ENCODE results near the gene PLD2. TPM values are rescaled to one million over a fixed set of nuclear protein-coding genes. Genes with fewer than 3 reads are reported as not detected.
"Not testable (repeated sequence)": the region's sequence is repeated elsewhere in the genome, so short reads cannot be mapped to it uniquely, and the experiment has no call there.

Gene PLD2
- total RNA-seq, 4 donors from 2014 or later = 53.5 to 134 (median 57.6) TPM

DNA sequence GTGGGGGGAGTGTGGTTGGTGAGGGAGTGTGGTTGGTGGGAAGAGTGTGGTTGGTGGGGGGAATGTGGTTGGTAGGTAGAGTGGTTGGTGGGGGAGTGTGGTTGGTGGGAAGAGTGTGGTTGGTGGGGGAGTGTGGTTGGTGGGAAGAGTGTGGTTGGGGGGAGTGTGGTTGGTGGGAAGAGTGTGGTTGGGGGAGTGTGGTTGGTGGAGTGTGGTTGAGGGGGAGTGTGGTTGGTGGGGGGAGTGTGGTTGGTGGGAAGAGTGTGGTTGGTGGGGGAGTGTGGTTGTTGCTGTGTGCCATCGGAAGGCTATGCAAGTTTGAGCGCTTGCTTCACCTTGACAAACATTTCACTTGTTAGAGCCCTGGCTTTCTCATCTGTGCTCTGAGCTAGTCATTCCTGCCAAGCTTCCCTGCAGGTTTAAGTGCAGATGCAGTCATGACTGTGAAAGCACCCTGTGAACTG is 46.3 kb downstream of the PLD2 start:
- WGBS = 32% methylated on average over 2 of the region's 2 CpGs
- Histone ChIP-seq H3K27me3 (no peaks in the 10 kb centered on the region), H3K9me3 (no peaks in the 10 kb centered on the region), H3K4me1 (peaks cover 83% of the 10 kb centered on the region), H3K27ac (peak overlapping the region; percentile 85), H3K4me3 (no peak overlapping the region), H3K36me3 (no peaks in the 10 kb centered on the region)
- TF ChIP-seq POLR2A (IDR thresholded peaks at IDR 0.05) (no peak), EP300 (IDR thresholded peaks at IDR 0.05) (no peak), CTCF (IDR thresholded peaks at IDR 0.05) (no peak), POLR2AphosphoS5 (IDR thresholded peaks at IDR 0.05) (no peak)
- DNase-seq (ENCODE audit: low spot score in 2 of 2) = no peak

GRCh38 chr17:4854111-4854681 is 47.2 kb downstream of the PLD2 start:
- DNase-seq (ENCODE audit: low spot score in 2 of 2) = no peak
- no peaks in the 10 kb centered on the region for H3K9me3 ChIP-seq
- H3K4me1 ChIP-seq = peaks cover 85% of the 10 kb centered on the region
- TF ChIP-seq POLR2A (IDR thresholded peaks at IDR 0.05) (no peak), POLR2AphosphoS5 (IDR thresholded peaks at IDR 0.05) (peak in 2 of 3 donors; percentile 50 to 81)
- H3K36me3 ChIP-seq = no peaks in the 10 kb centered on the region
- H3K27ac ChIP-seq = peak overlapping the region; percentile 85
- H3K27me3 ChIP-seq = no peaks in the 10 kb centered on the region
- 64% methylated on average over 5 of the region's 5 CpGs for WGBS
- no peak overlapping the region for H3K4me3 ChIP-seq

DNA sequence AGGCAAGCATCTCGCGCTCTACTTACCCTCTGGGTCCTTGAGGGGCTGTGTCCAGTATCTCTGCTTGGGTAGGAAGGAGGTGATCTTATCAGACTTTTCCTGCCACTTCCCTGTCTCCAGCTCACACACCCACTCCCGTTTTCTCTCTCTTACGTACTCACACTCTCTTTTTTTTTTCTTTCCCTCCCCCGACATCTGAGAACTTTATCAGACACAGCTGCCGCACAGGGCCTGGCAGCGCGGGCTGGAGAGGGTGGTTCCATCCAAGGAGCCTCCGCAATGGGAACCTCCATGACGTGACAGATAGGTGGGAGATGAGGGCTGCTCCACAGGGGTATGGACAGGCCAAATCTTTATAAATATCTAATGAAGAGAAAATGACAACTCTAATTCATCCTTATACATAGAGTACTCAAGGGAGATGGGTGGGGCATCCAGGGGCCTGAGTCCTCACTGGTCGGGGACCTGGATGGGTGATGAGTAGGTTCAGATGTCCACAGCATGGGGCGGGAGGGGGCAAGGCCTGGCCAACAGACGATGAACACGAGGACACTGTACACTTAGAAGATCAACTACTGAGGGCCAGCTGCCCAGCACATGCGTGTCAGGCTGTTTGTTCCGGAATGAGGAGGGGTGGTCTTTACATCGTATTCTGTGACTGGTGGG is 49.5 kb downstream of the PLD2 start:
- Histone ChIP-seq H3K36me3 (peaks cover 2% of the 10 kb centered on the region), H3K4me3 (no peak overlapping the region), H3K4me1 (peaks cover 84% of the 10 kb centered on the region), H3K27ac (peak overlapping the region; percentile 24), H3K27me3 (no peaks in the 10 kb centered on the region), H3K9me3 (no peaks in the 10 kb centered on the region)
- WGBS = 63% methylated on average over 17 of the region's 17 CpGs
- DNase-seq (ENCODE audit: low spot score in 2 of 2) = no peak
- TF ChIP-seq CTCF (IDR thresholded peaks at IDR 0.05) = no peak
- TF ChIP-seq EP300 (IDR thresholded peaks at IDR 0.05) = no peak
- TF ChIP-seq POLR2AphosphoS5 (IDR thresholded peaks at IDR 0.05) = no peak
- no peak for TF ChIP-seq POLR2A (IDR thresholded peaks at IDR 0.05)

GRCh38 chr17:4856937-4857314 is 50.0 kb downstream of the PLD2 start:
- Histone ChIP-seq H3K27me3 (no peaks in the 10 kb centered on the region), H3K9me3 (no peaks in the 10 kb centered on the region), H3K4me1 (peaks cover 80% of the 10 kb centered on the region), H3K4me3 (no peak overlapping the region), H3K36me3 (peaks cover 2% of the 10 kb centered on the region), H3K27ac (peak overlapping the region; percentile 24)
- TF ChIP-seq POLR2A (IDR thresholded peaks at IDR 0.05) (no peak), EP300 (IDR thresholded peaks at IDR 0.05) (no peak), CTCF (IDR thresholded peaks at IDR 0.05) (no peak), POLR2AphosphoS5 (IDR thresholded peaks at IDR 0.05) (no peak)
- WGBS = 92% methylated on average over 7 of the region's 7 CpGs
- DNase-seq (ENCODE audit: low spot score in 2 of 2) = no peak

DNA sequence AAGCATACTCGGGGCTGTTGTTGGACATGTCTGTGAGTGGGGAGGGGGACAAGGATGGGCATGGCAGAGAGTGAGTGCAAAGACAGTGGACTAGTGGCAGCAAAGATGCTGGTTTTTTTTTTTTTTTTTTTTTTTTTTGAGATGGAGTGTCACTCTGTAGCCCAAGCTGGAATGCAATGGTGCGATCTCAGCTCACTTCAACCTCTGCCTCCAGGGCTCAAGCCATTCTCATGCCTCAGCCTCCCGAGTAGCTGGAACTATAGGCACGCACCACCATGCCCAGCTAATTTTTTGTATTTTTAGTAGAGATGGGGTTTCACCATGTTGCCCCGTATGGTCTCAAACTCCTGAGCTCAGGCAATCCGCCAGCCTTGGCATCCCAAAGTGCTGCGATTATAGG is 50.4 kb downstream of the PLD2 start:
- H3K27me3 ChIP-seq; H3K9me3 ChIP-seq; H3K36me3 ChIP-seq; DNase-seq (ENCODE audit: low spot score in 2 of 2); H3K4me3 ChIP-seq: not testable (repeated sequence)
- peak overlapping the region; percentile 72 for H3K27ac ChIP-seq
- H3K4me1 ChIP-seq = peaks cover 76% of the 10 kb centered on the region
- 40% methylated on average over 7 of the region's 7 CpGs for WGBS

DNA sequence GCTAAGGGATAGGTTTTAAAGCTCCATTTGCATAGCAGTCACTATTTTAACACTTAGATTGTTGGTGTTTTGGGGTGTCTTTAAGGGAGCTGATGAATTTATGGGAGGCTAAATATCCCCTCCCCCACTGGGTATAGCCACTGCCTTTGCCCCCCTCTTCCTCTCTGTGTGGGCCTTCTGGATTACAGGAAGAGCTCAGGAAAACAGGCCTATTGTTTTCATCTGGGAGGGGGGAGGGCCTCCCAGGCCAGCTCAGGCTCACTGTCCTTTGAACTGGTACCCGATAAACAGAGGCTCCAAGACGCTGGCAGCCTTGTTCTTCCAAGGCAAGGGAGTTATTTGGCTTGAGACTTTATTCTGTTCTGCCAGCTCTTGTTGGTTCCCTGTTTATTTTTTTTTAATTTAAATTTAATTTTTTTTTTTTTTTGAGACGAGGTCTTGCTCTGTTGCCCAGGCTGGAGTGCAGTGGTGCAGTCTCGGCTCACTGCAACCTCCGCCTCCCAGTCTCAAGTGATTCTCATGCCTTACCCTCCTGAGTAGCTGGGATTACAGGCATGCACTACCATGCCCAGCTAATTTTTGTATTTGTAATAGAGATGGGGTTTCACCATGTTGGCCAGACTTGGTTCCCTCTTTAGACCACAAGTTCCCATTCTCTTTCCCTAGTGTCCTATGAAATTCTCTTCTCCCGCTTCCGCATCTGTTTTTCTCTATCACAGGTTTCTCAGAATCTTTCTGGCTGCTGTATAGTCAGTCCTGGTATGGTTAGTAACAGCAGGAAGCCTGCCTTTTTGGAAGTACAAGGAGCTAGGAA is 51.3 kb downstream of the PLD2 start:
- Histone ChIP-seq H3K27me3 (no peaks in the 10 kb centered on the region), H3K4me1 (peaks cover 78% of the 10 kb centered on the region), H3K27ac (peak overlapping the region; percentile 72), H3K36me3 (peaks cover 2% of the 10 kb centered on the region), H3K9me3 (no peaks in the 10 kb centered on the region), H3K4me3 (peak overlapping the region; percentile 30)
- no peak for DNase-seq (ENCODE audit: low spot score in 2 of 2)
- 34% methylated on average over 7 of the region's 7 CpGs for WGBS
- TF ChIP-seq POLR2A (IDR thresholded peaks at IDR 0.05) (no peak), EP300 (IDR thresholded peaks at IDR 0.05) (no peak), POLR2AphosphoS5 (IDR thresholded peaks at IDR 0.05) (no peak), CTCF (IDR thresholded peaks at IDR 0.05) (no peak)

All from suprapubic skin (tissue), 4 donors.